ENCODE data around the gene SLC18A2.
A peak's percentile ranks its signal among the peaks of the same experiment; 100 is the strongest.

Gene SLC18A2

GRCh38 chr10:117237401-117237991, 3.4 kb upstream of the SLC18A2 start:
- Histone ChIP-seq H3K27me3 (peaks cover 29% of the 10 kb centered on the region), H3K27ac (no peak overlapping the region), H3K4me1 (peaks cover 36% of the 10 kb centered on the region), H3K9me3 (0 out of 2 replicates have a peak, but pooled peaks cover 12% of the 10 kb centered on the region), H4K20me1 (no peaks in the 10 kb centered on the region), H3K4me2 (peak overlapping the region; percentile 25), H3K9ac (no peak overlapping the region), H3K4me3 (no peak overlapping the region), H3K36me3 (no peaks in the 10 kb centered on the region)
- TF ChIP-seq Cebpa-rat (IDR thresholded peaks at IDR 0.05), result no peak

GRCh38 chr10:117239051-117239450, 1.9 kb upstream of the SLC18A2 start:
- H3K4me3 ChIP-seq, result no peak overlapping the region
- H3K4me2 ChIP-seq, result peak overlapping the region; percentile 66
- H3K27ac ChIP-seq, result peak overlapping the region; percentile 68; the same call in 1 of the 2 replicates
- H3K9ac ChIP-seq, result no peak overlapping the region
- no peak for TF ChIP-seq Cebpa-rat (IDR thresholded peaks at IDR 0.05)
- 0 out of 2 replicates have a peak, but pooled peaks cover 12% of the 10 kb centered on the region for H3K9me3 ChIP-seq
- H3K4me1 ChIP-seq, result peaks cover 36% of the 10 kb centered on the region
- H3K27me3 ChIP-seq, result peaks cover 37% of the 10 kb centered on the region
- H4K20me1 ChIP-seq, result no peaks in the 10 kb centered on the region
- no peaks in the 10 kb centered on the region for H3K36me3 ChIP-seq

GRCh38 chr10:117239721-117240620, 943 bp upstream of the SLC18A2 start:
- H3K27ac ChIP-seq, result peak overlapping the region; percentile 68
- H3K36me3 ChIP-seq, result no peaks in the 10 kb centered on the region
- TF ChIP-seq Cebpa-rat (IDR thresholded peaks at IDR 0.05), result no peak
- H3K4me1 ChIP-seq, result peaks cover 36% of the 10 kb centered on the region
- H3K9ac ChIP-seq, result no peak overlapping the region; the same call in 1 of the 2 replicates
- H3K9me3 ChIP-seq, result 0 out of 2 replicates have a peak, but pooled peaks cover 12% of the 10 kb centered on the region
- H3K4me3 ChIP-seq, result no peak overlapping the region
- no peaks in the 10 kb centered on the region for H4K20me1 ChIP-seq
- H3K27me3 ChIP-seq, result peaks cover 37% of the 10 kb centered on the region
- H3K4me2 ChIP-seq, result peak overlapping the region; percentile 66

- H3K4me3 ChIP-seq, result peak overlapping the region; percentile 44
- no peak overlapping the region for H3K27ac ChIP-seq
- H4K20me1 ChIP-seq, result no peaks in the 10 kb centered on the region
- peaks cover 36% of the 10 kb centered on the region for H3K4me1 ChIP-seq
- no peak for TF ChIP-seq Cebpa-rat (IDR thresholded peaks at IDR 0.05)
- H3K9me3 ChIP-seq, result 0 out of 2 replicates have a peak, but pooled peaks cover 12% of the 10 kb centered on the region
- no peak overlapping the region for H3K9ac ChIP-seq
- peaks cover 37% of the 10 kb centered on the region for H3K27me3 ChIP-seq
- no peaks in the 10 kb centered on the region for H3K36me3 ChIP-seq
- peak overlapping the region; percentile 63 for H3K4me2 ChIP-seq
These were observed 888 bp downstream of the SLC18A2 start for GRCh38 chr10:117241541-117242462.

GRCh38 chr10:117242463-117242832, 1.5 kb downstream of the SLC18A2 start:
- H3K4me2 ChIP-seq, result no peak overlapping the region
- peaks cover 37% of the 10 kb centered on the region for H3K27me3 ChIP-seq
- H3K9ac ChIP-seq, result no peak overlapping the region
- no peak for TF ChIP-seq Cebpa-rat (IDR thresholded peaks at IDR 0.05)
- H3K4me3 ChIP-seq, result no peak overlapping the region
- H3K4me1 ChIP-seq, result peaks cover 31% of the 10 kb centered on the region
- H3K36me3 ChIP-seq, result no peaks in the 10 kb centered on the region
- H3K9me3 ChIP-seq, result 0 out of 2 replicates have a peak, but pooled peaks cover 12% of the 10 kb centered on the region
- no peaks in the 10 kb centered on the region for H4K20me1 ChIP-seq
- no peak overlapping the region for H3K27ac ChIP-seq

GRCh38 chr10:117246997-117247671, 6.2 kb downstream of the SLC18A2 start:
- TF ChIP-seq Cebpa-rat (IDR thresholded peaks at IDR 0.05), result no peak
- H3K9ac ChIP-seq, result no peak overlapping the region
- no peak overlapping the region for H3K27ac ChIP-seq
- no peaks in the 10 kb centered on the region for H3K9me3 ChIP-seq
- H3K36me3 ChIP-seq, result no peaks in the 10 kb centered on the region
- H3K4me2 ChIP-seq, result no peak overlapping the region
- no peak overlapping the region for H3K4me3 ChIP-seq
- H3K4me1 ChIP-seq, result no peaks in the 10 kb centered on the region
- H4K20me1 ChIP-seq, result no peaks in the 10 kb centered on the region
- peaks cover 12% of the 10 kb centered on the region for H3K27me3 ChIP-seq

GRCh38 chr10:117248750-117249465, 8.0 kb downstream of the SLC18A2 start:
- Histone ChIP-seq H3K4me1 (no peaks in the 10 kb centered on the region), H4K20me1 (no peaks in the 10 kb centered on the region), H3K9me3 (no peaks in the 10 kb centered on the region), H3K4me2 (no peak overlapping the region), H3K4me3 (no peak overlapping the region), H3K9ac (no peak overlapping the region), H3K36me3 (no peaks in the 10 kb centered on the region), H3K27ac (no peak overlapping the region), H3K27me3 (peaks cover 1% of the 10 kb centered on the region; the same call in 1 of the 2 replicates)
- TF ChIP-seq Cebpa-rat (IDR thresholded peaks at IDR 0.05), result no peak

- no peaks in the 10 kb centered on the region for H3K27me3 ChIP-seq
- no peak overlapping the region for H3K27ac ChIP-seq
- H3K4me1 ChIP-seq, result no peaks in the 10 kb centered on the region
- TF ChIP-seq Cebpa-rat (IDR thresholded peaks at IDR 0.05), result no peak
- H3K9me3 ChIP-seq, result no peaks in the 10 kb centered on the region
- no peak overlapping the region for H3K9ac ChIP-seq
- no peak overlapping the region for H3K4me2 ChIP-seq
- no peak overlapping the region for H3K4me3 ChIP-seq
- H4K20me1 ChIP-seq, result no peaks in the 10 kb centered on the region
- no peaks in the 10 kb centered on the region for H3K36me3 ChIP-seq
These were observed 8.7 kb downstream of the SLC18A2 start for GRCh38 chr10:117249493-117250093.
